Right lung (tissue), 5 donors: ENCODE data around the gene SEMG2. TPM values are rescaled to one million over a fixed set of nuclear protein-coding genes. Genes with fewer than 3 reads are reported as not detected.

Source experiments
- DNase-seq, 2 donors: peaks; one replicate each; pipeline ENCODE4 v3.0.0-alpha.2; 2013
- polyA plus RNA-seq, 5 donors: library from polyadenylated mRNA; unstranded; fragments of 120-200 nt; gene quantifications; one replicate each; pipeline versions ENCODE4 v1.2.1 to v1.2.3, GENCODE V29; 2013; ENCODE audit warnings: inconsistent platforms in 1 of 5, low replicate concordance in 1 of 5; ENCODE audit not compliant: insufficient read length in 5 of 5, insufficient read depth in 1 of 5

The SEMG2 gene
- polyA plus RNA-seq, 5 donors = not detected

DNA sequence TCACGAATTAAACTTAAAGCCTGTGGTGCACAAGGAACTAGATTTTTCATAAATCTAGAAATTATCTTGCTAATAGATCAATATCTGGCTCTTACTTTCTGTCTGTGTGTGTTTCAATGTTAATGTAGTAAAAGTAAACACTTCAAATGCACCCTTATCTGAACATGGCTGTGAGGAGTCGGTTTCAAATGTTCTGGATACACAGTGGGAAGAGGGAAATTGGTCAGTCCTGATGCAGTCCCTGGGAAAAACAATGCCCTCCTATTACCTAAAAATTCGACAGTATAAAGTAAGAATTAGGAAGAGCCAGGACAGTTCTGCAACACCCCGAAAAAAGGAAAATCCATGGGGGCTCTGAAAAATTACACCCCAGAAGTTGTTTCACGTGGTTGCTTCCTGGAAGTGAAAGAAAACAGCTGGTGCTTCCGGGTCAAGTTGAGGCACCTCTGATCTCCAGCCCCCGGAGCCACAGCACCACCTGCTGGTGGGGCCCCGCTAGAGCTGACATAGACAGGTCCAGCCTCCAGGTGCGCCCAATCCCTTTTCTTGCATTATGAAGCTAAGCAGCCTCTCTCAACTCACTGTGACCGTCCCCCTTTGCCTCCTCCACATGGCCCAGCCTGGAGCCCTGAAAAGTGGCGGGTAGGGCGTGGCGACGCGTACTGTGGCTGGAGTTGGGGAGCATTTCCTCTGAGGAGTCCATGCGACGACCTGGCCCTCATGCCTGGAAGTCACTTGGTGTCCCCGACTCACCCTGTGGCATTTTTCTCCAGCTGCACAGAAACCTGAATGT is 8.3 kb downstream of the SEMG2 start:
- no peak for DNase-seq

DNA sequence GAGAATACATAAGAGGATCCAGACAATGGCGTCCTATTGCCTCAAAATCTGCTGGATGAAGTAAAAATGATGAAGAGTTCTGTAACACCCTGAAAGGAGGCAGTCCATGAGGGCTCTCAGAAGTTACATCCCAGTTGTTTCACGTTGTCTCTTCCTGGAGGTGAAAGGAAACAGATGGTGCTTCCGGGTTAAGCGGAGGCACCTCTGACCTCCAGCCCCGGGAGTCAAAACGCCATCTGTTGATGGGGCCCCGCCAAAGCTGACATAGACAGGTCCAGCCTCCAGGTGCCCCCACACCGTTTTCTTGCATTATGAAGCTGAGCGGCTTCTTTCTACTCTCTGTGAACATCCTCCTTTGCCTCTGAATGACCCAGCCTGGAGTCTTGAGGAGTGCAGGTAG is 9.5 kb downstream of the SEMG2 start:
- no peak for DNase-seq

- no peak for DNase-seq
Measured at GRCh38 chr20:45235995-45236394, 14.8 kb downstream of the SEMG2 start.

DNA sequence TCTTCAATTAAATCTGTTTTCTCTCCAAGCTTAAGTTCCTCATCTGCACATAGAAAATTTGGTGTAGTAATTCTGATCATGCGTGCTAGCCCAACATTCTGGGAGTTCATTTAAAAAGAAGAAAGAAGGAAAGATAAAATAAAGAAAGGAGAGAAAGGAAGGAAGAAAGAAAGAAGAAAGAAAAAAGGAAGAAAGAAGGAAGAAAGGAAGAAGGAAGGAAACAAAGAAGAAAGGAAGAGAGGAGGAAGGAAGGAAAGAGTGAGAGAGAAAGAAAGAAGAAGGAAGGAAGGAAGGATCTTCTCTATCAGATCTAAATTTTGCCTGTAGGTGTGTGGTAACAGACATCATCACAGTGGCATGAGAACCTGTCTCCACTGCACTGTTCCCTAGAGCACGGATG is 17.0 kb downstream of the SEMG2 start:
- no peak for DNase-seq

DNA sequence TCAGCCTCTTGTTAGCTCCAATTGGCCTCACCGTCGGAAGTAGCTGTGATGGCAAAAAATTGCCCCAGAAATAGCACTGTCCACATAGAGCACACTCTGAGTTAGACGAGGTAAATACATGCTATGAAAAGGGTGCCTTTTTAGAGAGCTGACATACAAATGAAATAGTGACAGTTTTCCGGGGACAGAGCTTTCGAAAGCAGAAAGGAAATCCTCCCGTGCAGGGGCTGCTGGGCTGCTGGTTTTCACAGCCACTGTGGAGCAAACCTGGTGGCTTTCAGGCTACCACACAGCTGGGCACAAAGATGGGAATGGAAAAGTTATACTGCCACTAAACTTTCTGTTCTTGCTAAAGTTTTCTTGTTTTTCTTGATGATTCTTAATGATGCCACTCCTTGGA is 24.9 kb downstream of the SEMG2 start:
- DNase-seq = no peak

- DNase-seq = no peak
Measured at GRCh38 chr20:45247865-45248264, 26.7 kb downstream of the SEMG2 start.

- DNase-seq = no peak
Measured at GRCh38 chr20:45248609-45249008, 27.4 kb downstream of the SEMG2 start.

- DNase-seq = no peak
Measured at GRCh38 chr20:45251884-45252560, 30.8 kb downstream of the SEMG2 start.

- no peak for DNase-seq
Measured at GRCh38 chr20:45253261-45253660, 32.1 kb downstream of the SEMG2 start.

DNA sequence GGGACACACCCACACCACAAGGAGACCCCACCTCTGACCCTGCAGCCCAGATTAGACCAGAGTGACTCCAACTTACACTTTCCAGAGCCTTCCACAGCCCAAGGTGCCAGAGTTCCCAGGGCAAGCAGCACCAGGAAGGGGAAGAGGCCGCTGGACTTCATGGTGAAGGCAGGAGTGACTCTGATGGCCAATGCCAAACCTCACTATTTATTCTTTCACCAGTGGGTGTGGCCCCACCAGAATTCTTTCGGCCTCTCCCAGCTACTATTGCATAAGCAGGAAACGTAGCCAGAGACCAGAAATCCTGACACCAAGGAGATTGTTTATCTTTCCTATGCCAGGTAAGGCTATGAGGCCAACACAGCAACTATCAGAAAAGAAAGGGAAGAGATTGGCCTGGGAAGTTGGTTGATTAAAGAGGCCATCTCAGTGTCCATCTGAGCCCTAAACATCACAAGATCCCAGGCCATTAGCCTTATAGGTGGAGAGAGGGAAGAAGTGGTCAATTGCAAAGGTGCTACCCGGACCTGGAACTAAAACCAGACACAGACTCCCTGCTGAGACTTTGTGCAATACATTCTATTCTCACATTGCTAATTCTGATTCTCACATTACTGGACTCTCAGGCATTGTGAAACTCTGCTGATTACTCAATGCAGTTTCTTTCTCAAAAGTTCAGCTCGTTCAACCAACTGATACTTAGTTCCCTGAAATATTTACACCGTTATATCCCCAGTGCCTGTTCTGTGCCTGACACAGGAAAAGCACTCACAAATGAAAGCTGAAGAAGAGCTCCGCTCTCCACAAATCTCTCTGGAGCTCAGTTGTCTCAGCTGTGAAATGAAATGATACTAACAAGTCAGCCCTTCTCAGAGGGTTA is 33.5 kb downstream of the SEMG2 start, which contains the start of gene SLPI:
TSS of gene SLPI (minus strand) at position 182 of the 880 bp plus-strand sequence. CDS start at position 161, 21 bp downstream.
- DNase-seq = peak; percentile 25 to 52

- no peak for DNase-seq
Measured at GRCh38 chr20:45257161-45257560, 36.0 kb downstream of the SEMG2 start.

GRCh38 chr20:45257711-45258110 is 36.5 kb downstream of the SEMG2 start:
- no peak for DNase-seq

DNA sequence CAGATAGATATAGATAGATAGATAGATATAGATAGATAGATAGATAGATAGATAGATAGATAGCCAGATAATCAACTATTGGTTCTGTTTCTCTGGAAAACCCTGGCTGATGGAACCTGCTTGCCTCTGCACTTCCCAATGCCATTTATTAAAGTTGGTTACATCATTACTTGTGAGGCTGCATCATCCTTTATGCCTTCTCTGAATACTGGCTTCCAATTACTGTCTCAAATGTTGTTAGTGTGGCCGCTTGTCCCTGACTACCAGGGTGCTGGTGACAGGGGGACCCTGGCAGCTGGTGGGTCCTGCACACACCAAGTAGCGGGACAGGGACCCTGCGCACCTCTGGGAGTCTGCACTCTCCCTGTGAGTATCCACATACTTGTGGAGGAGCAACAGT is 37.1 kb downstream of the SEMG2 start:
- DNase-seq = no peak

GRCh38 chr20:45258664-45259063 is 37.5 kb downstream of the SEMG2 start:
- no peak for DNase-seq

GRCh38 chr20:45263556-45264266 is 42.5 kb downstream of the SEMG2 start:
- DNase-seq = no peak

DNA sequence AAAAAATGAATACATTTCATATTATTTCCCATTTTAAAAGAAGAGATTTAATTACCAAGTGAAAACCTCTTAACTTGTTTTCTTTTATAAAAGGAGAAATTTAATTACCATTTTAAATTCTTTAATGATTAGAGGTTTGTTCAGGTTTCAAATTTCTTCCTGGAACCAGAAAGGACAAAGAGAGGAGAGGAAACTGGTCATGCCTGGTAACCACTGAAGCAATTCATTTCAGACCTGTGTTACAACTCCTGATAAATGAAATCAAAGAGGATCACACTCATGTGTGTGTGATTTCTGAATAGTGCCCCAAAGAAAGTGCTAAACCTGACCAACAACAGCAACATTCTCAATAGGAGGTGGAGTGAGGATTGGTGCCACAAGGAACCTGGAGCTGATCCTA is 45.8 kb downstream of the SEMG2 start:
- no peak for DNase-seq

DNA sequence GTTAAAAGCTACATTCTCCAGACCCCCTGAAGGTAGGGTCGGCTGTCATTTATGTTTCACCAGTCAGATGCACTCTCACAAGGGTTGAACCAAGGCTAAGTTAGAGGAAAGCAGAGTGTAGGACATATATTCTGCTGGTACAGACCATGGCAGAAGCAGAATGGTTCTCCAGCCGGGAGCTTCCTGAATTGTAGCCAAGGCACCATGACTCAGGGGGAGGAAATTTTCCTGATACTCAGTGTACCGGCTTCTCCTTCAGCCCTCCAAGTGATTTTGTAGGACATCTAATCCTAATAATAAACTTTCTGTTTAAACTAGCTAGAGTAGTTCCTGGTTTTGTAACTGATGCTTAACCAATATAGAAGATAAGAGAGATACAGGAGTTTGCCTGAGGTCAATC is 47.4 kb downstream of the SEMG2 start:
- DNase-seq = no peak

- no peak for DNase-seq
Measured at GRCh38 chr20:45269056-45269455, 47.9 kb downstream of the SEMG2 start.

- no peak for DNase-seq
Measured at GRCh38 chr20:45269754-45270270, 48.6 kb downstream of the SEMG2 start.
